H9 (cell line): ENCODE data around the gene GPRC5A. TPM values are rescaled to one million over a fixed set of nuclear protein-coding genes. Genes with fewer than 3 reads are reported as not detected.

Experiments used
- DNase-seq: peaks from one replicate; pipeline ENCODE4 v3.0.0-alpha.2; 2017
- H2AFZ ChIP-seq: one replicate; pipeline ENCODE4 v1.6.1; 2013; ENCODE audit warnings: mild to moderate bottlenecking, low read length, control low read depth, moderate library complexity
- H2AK5ac ChIP-seq: 2 replicates; pipeline ENCODE4 v1.6.1; 2013; ENCODE audit warnings: low read length, control low read depth, mixed read lengths; ENCODE audit not compliant: insufficient read length
- H2BK120ac ChIP-seq: one replicate; pipeline ENCODE4 v1.6.1; 2013; ENCODE audit warnings: low read depth, mild to moderate bottlenecking, low read length, control low read depth, inconsistent platforms; ENCODE audit not compliant: poor library complexity, severe bottlenecking
- H2BK12ac ChIP-seq: 2 replicates; pipeline ENCODE4 v1.6.1; 2013; ENCODE audit warnings: low read length, control low read depth, mixed read lengths, low read depth; ENCODE audit not compliant: insufficient read length
- H2BK15ac ChIP-seq: 2 replicates; pipeline ENCODE4 v1.6.1; 2013; ENCODE audit warnings: low read depth, low read length, control low read depth
- H2BK20ac ChIP-seq: one replicate; pipeline ENCODE4 v1.6.1; 2013; ENCODE audit warnings: low read depth, mild to moderate bottlenecking, low read length, control low read depth, inconsistent platforms; ENCODE audit not compliant: poor library complexity, severe bottlenecking
- H2BK5ac ChIP-seq: 2 replicates; pipeline ENCODE4 v1.6.1; 2013; ENCODE audit warnings: low read length, control low read depth, mixed read lengths; ENCODE audit not compliant: insufficient read length
- H3K14ac ChIP-seq: 2 replicates; pipeline ENCODE4 v1.6.1; 2013; ENCODE audit warnings: low read length, control low read depth; ENCODE audit not compliant: insufficient read depth
- H3K18ac ChIP-seq: 2 replicates; pipeline ENCODE4 v1.6.1; 2013; ENCODE audit warnings: low read depth, mild to moderate bottlenecking, mixed read lengths, low read length, control low read depth; ENCODE audit not compliant: insufficient read length
- H3K23ac ChIP-seq: 2 replicates; pipeline ENCODE4 v1.6.1; 2013; ENCODE audit warnings: low read length, control low read depth, mixed read lengths, low read depth; ENCODE audit not compliant: insufficient read length
- H3K23me2 ChIP-seq: 2 replicates; pipeline ENCODE4 v1.6.1; 2013; ENCODE audit warnings: low read depth, mild to moderate bottlenecking, mixed read lengths, low read length, control low read depth; ENCODE audit not compliant: insufficient read length, poor library complexity, severe bottlenecking
- H3K27ac ChIP-seq: 2 replicates; pipeline ENCODE4 v1.5.1; 2013; ENCODE audit warnings: low read length, control low read depth, mixed read lengths, low read depth; ENCODE audit not compliant: insufficient read length
- H3K27me3 ChIP-seq: 2 replicates; pipeline ENCODE4 v1.6.1; 2013; ENCODE audit warnings: low read length, control low read depth, inconsistent platforms; ENCODE audit not compliant: insufficient read depth
- H3K4ac ChIP-seq: 2 replicates; pipeline ENCODE4 v1.6.1; 2013; ENCODE audit warnings: low read depth, mild to moderate bottlenecking, control low read depth, inconsistent platforms, low read length, moderate library complexity
- H3K4me1 ChIP-seq: 2 replicates; pipeline ENCODE4 v1.6.1; 2013; ENCODE audit warnings: low read length, control low read depth, inconsistent platforms; ENCODE audit not compliant: insufficient read depth
- H3K4me2 ChIP-seq: 2 replicates; pipeline ENCODE4 v1.6.1; 2013; ENCODE audit warnings: low read length, control low read depth, mixed read lengths; ENCODE audit not compliant: insufficient read length, insufficient read depth
- H3K56ac ChIP-seq: 2 replicates; pipeline ENCODE4 v1.6.1; 2013; ENCODE audit warnings: low read depth, mild to moderate bottlenecking, mixed read lengths, low read length, control low read depth; ENCODE audit not compliant: insufficient read length
- H3K79me1 ChIP-seq: 2 replicates; pipeline ENCODE4 v1.6.1; 2013; ENCODE audit warnings: low read depth, mild to moderate bottlenecking, moderate library complexity, low read length, control low read depth, inconsistent platforms; ENCODE audit not compliant: insufficient read depth, poor library complexity, severe bottlenecking
- H3K79me2 ChIP-seq: 2 replicates; pipeline ENCODE4 v1.6.1; 2013; ENCODE audit warnings: low read length, control low read depth, inconsistent platforms; ENCODE audit not compliant: insufficient read depth
- H3K9ac ChIP-seq: 2 replicates; pipeline ENCODE4 v1.6.1; 2013; ENCODE audit warnings: low read length, control low read depth, mixed read lengths; ENCODE audit not compliant: insufficient read length; ENCODE audit errors: extremely low read depth
- H3K9me3 ChIP-seq: one replicate; pipeline ENCODE4 v1.6.1; 2013; ENCODE audit warnings: low read depth, low read length, inconsistent platforms; ENCODE audit not compliant: control insufficient read depth
- H3T11ph ChIP-seq: one replicate; pipeline ENCODE4 v1.6.1; 2013; ENCODE audit warnings: mild to moderate bottlenecking, low read length, control low read depth, inconsistent platforms
- H4K20me1 ChIP-seq: one replicate; pipeline ENCODE4 v1.6.1; 2013; ENCODE audit not compliant: control insufficient read depth, insufficient read length, insufficient read depth
- H4K5ac ChIP-seq: 2 replicates; pipeline ENCODE4 v1.6.1; 2013; ENCODE audit warnings: low read depth, mild to moderate bottlenecking, mixed read lengths, low read length, control low read depth; ENCODE audit not compliant: insufficient read length
- H4K8ac ChIP-seq: replicated peaks from 2 replicates; pipeline ENCODE4 v1.6.1; 2013; ENCODE audit warnings: low read length, control low read depth, mixed read lengths, low read depth; ENCODE audit not compliant: insufficient read length
- H4K91ac ChIP-seq: 2 replicates; pipeline ENCODE4 v1.6.1; 2013; ENCODE audit warnings: low read depth, mild to moderate bottlenecking, moderate library complexity, mixed read lengths, low read length, control low read depth; ENCODE audit not compliant: insufficient read length
- H3K27ac Mint-ChIP-seq, 3 experiments: 2 replicates in 2 of 3; 3 replicates in 1 of 3; pipeline ENCODE4 v1.8.0; 2020 to 2021; ENCODE audit warnings: mixed read lengths in 3 of 3, mild to moderate bottlenecking in 1 of 3, moderate library complexity in 1 of 3
- H3K27me3 Mint-ChIP-seq: 2 replicates; pipeline ENCODE4 v1.8.0; 2021; ENCODE audit warnings: low read depth, mild to moderate bottlenecking, moderate library complexity, mixed read lengths
- H3K36me3 Mint-ChIP-seq, 3 experiments: 2 replicates in 2 of 3; 3 replicates in 1 of 3; pipeline ENCODE4 v1.8.0; 2020 to 2021; ENCODE audit warnings: low read depth in 3 of 3, mixed read lengths in 3 of 3; ENCODE audit not compliant: insufficient read depth in 1 of 3
- H3K4me1 Mint-ChIP-seq, 2 experiments: 2 replicates each; pipeline ENCODE4 v1.8.0; 2020; ENCODE audit warnings: mixed read lengths in 2 of 2
- H3K4me3 Mint-ChIP-seq, 2 experiments: 2 replicates in 1 of 2; 3 replicates in 1 of 2; pipeline ENCODE4 v1.8.0; 2020 to 2021; ENCODE audit warnings: mild to moderate bottlenecking in 2 of 2, mixed read lengths in 2 of 2, moderate library complexity in 1 of 2
- H3K9me3 Mint-ChIP-seq, 2 experiments: 2 replicates in 1 of 2; 3 replicates in 1 of 2; pipeline ENCODE4 v1.8.0; 2020; ENCODE audit warnings: mild to moderate bottlenecking in 2 of 2, mixed read lengths in 2 of 2, moderate library complexity in 1 of 2
- WGBS: extraction: QIAGEN DNeasy Blood & Tissue Kit; methylation state at CpG from one replicate; pipeline ENCODE4 v1.1.7; 2013; ENCODE audit warnings: missing lambda C conversion rate, low lambda C conversion rate, mixed read lengths; ENCODE audit not compliant: insufficient read length; ENCODE audit errors: extremely low coverage; 5-methylcytosine and 5-hydroxymethylcytosine counted together
- total RNA-seq: library from RNA; stranded (reverse); gene quantifications from 2 replicates; pipeline ENCODE4 v1.2.1, GENCODE V29; 2021
- TF ChIP-seq, protein P1 (sequence below): fragments of 200-600 bp; sonication (generic); conservative IDR thresholded peaks from 3 replicates; pipeline ENCODE4 v1.8.0; 2021; ENCODE audit warnings: antibody characterized with exemption, mild to moderate bottlenecking

Gene GPRC5A
- total RNA-seq, 1 experiment from 2014 or later = 0.09 TPM

- Mint-ChIP-seq H3K4me1 (0 out of 4 replicates have a peak, but pooled peaks cover 0 to 2% of the 10 kb centered on the region in 2 experiments), H3K4me3 (no peak overlapping the region), H3K27ac (no peak overlapping the region), H3K36me3 (no peaks in the 10 kb centered on the region), H3K9me3 (no peaks in the 10 kb centered on the region; a peak in 1 of 5 replicates), H3K27me3 (peaks cover 2% of the 10 kb centered on the region)
- Histone ChIP-seq H2BK120ac (no peak overlapping the region), H2AK5ac (no peak overlapping the region), H3K14ac (no peak overlapping the region), H3K79me1 (no peaks in the 10 kb centered on the region), H3K9me3 (no peaks in the 10 kb centered on the region), H3K18ac (no peak overlapping the region), H3K56ac (no peak overlapping the region), H3T11ph (no peak overlapping the region), H4K5ac (no peak overlapping the region), H2BK15ac (no peak overlapping the region), H3K4me2 (no peak overlapping the region), H2BK20ac (no peak overlapping the region), H4K91ac (no peak overlapping the region), H2BK5ac (no peak overlapping the region), H4K8ac (no peak overlapping the region), H2BK12ac (no peak overlapping the region), H4K20me1 (no peaks in the 10 kb centered on the region), H3K23ac (no peak overlapping the region), H3K9ac (no peak overlapping the region), H3K4ac (no peak overlapping the region), H2AFZ (no peak overlapping the region), H3K23me2 (no peaks in the 10 kb centered on the region), H3K27me3 (no peaks in the 10 kb centered on the region), H3K4me1 (no peaks in the 10 kb centered on the region), H3K79me2 (no peaks in the 10 kb centered on the region), H3K27ac (no peak overlapping the region)
- WGBS = no CpG with 5 or more reads among the region's 8 CpGs
- DNase-seq = no peak
- TF ChIP-seq, protein P1, sequence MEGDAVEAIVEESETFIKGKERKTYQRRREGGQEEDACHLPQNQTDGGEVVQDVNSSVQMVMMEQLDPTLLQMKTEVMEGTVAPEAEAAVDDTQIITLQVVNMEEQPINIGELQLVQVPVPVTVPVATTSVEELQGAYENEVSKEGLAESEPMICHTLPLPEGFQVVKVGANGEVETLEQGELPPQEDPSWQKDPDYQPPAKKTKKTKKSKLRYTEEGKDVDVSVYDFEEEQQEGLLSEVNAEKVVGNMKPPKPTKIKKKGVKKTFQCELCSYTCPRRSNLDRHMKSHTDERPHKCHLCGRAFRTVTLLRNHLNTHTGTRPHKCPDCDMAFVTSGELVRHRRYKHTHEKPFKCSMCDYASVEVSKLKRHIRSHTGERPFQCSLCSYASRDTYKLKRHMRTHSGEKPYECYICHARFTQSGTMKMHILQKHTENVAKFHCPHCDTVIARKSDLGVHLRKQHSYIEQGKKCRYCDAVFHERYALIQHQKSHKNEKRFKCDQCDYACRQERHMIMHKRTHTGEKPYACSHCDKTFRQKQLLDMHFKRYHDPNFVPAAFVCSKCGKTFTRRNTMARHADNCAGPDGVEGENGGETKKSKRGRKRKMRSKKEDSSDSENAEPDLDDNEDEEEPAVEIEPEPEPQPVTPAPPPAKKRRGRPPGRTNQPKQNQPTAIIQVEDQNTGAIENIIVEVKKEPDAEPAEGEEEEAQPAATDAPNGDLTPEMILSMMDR = no peak
Measured at GRCh38 chr12:12898911-12899511, 7.6 kb downstream of the GPRC5A start.
